ENCODE results near the gene PSKH1.

PSKH1 gene

GRCh38 chr16:67917140-67917851 lies 24.2 kb downstream of the PSKH1 start:
- no peaks in the 10 kb centered on the region for H3K9me2 ChIP-seq (replicated peaks; ENCODE audit: control insufficient read depth, low read length)
- H3F3A ChIP-seq (ENCODE audit: control insufficient read depth, insufficient read depth): no peaks in the 10 kb centered on the region
- 0 out of 2 replicates have a peak, but pooled peaks cover 2% of the 10 kb centered on the region for H4K20me1 ChIP-seq (ENCODE audit: control insufficient read depth, insufficient read depth, low read depth, low read length)
- TF ChIP-seq EZH2phosphoT487 (IDR thresholded peaks at IDR 0.05; ENCODE audit: borderline replicate concordance, low read length) (no peak), CTCF (IDR thresholded peaks at IDR 0.05; ENCODE audit: low read depth, low read length, poor library complexity, severe bottlenecking) (no peak)
- H3K4me2 ChIP-seq (ENCODE audit: low read length): no peak overlapping the region
- H3K27ac ChIP-seq (ENCODE audit: low read depth, low read length): no peak overlapping the region
- H3K79me2 ChIP-seq (ENCODE audit: control insufficient read depth, low read length): no peaks in the 10 kb centered on the region
- H3K9me3 ChIP-seq (ENCODE audit: control insufficient read depth, insufficient read depth, low read length): no peaks in the 10 kb centered on the region
- H3K4me3 ChIP-seq (ENCODE audit: low read length): no peak overlapping the region
- no peaks in the 10 kb centered on the region for H3K36me3 ChIP-seq (ENCODE audit: control insufficient read depth, low read length)
- H3K27me3 ChIP-seq (ENCODE audit: control insufficient read depth, low read length): no peaks in the 10 kb centered on the region
- no peaks in the 10 kb centered on the region for H3K4me1 ChIP-seq (ENCODE audit: control insufficient read depth, low read length)

DNA sequence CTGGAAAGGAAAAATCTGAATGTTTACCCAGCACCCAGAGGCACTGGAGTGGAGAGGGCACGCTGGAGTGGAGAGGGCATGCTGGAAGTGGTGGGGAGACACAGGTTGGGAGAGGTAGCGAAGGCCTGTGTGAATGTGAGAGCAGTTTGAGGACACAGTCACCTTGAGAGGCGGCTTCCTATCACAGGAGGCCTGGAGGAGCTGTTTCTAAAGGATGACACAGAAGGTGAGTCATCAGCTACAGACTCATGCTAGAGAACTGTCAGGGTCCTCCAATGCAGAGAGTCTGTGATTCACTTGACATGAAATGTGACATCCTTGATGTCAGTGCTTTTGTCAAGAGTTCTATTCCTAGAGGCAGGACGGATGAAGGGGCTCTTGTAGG lies 24.8 kb downstream of the PSKH1 start:
- no peaks in the 10 kb centered on the region for H3K79me2 ChIP-seq (ENCODE audit: control insufficient read depth, low read length)
- no peak for TF ChIP-seq EZH2phosphoT487 (IDR thresholded peaks at IDR 0.05; ENCODE audit: borderline replicate concordance, low read length)
- TF ChIP-seq CTCF (IDR thresholded peaks at IDR 0.05; ENCODE audit: low read depth, low read length, poor library complexity, severe bottlenecking): no peak
- H4K20me1 ChIP-seq (ENCODE audit: control insufficient read depth, insufficient read depth, low read depth, low read length): 0 out of 2 replicates have a peak, but pooled peaks cover 2% of the 10 kb centered on the region
- H3K27me3 ChIP-seq (ENCODE audit: control insufficient read depth, low read length): no peaks in the 10 kb centered on the region
- no peaks in the 10 kb centered on the region for H3K4me1 ChIP-seq (ENCODE audit: control insufficient read depth, low read length)
- H3K4me3 ChIP-seq (ENCODE audit: low read length): no peak overlapping the region
- no peaks in the 10 kb centered on the region for H3K9me2 ChIP-seq (replicated peaks; ENCODE audit: control insufficient read depth, low read length)
- H3F3A ChIP-seq (ENCODE audit: control insufficient read depth, insufficient read depth): no peaks in the 10 kb centered on the region
- no peak overlapping the region for H3K4me2 ChIP-seq (ENCODE audit: low read length)
- H3K27ac ChIP-seq (ENCODE audit: low read depth, low read length): no peak overlapping the region
- no peaks in the 10 kb centered on the region for H3K36me3 ChIP-seq (ENCODE audit: control insufficient read depth, low read length)
- H3K9me3 ChIP-seq (ENCODE audit: control insufficient read depth, insufficient read depth, low read length): no peaks in the 10 kb centered on the region

DNA sequence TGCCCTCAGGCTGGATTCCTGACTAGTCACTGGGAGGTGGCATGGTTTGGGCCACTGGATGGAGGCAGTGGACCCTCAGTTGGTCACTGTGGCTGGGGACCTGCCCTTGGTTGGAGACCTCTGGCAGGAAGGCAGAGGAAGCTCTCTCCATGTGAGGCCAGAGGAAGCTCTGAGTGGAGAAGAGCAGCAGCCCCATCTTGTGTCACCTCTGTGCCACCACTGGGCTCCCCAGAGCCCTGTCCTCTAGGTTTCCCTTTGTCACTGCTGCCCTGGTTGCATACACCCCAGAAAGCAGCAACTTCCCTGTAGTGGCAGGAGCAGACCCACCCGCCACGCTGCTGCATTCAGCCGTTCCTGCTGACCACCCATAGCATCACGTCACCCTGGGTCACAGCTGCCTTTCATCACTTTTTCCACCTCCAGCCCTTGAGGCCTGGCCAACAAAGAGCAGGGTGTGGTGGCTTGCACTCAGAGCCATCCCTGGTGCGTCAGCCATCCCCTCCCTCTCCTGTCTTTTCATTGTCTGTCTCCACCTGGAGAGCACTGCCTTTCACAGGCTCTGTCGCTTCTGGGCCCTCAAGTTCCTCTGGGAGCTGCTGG lies 26.7 kb downstream of the PSKH1 start:
- Histone ChIP-seq H3K4me2 (ENCODE audit: low read length) (no peak overlapping the region), H3K27ac (ENCODE audit: low read depth, low read length) (no peak overlapping the region), H3K4me1 (ENCODE audit: control insufficient read depth, low read length) (no peaks in the 10 kb centered on the region), H3F3A (ENCODE audit: control insufficient read depth, insufficient read depth) (no peaks in the 10 kb centered on the region), H3K9me3 (ENCODE audit: control insufficient read depth, insufficient read depth, low read length) (no peaks in the 10 kb centered on the region), H3K27me3 (ENCODE audit: control insufficient read depth, low read length) (no peaks in the 10 kb centered on the region), H3K9me2 (replicated peaks; ENCODE audit: control insufficient read depth, low read length) (no peaks in the 10 kb centered on the region), H3K4me3 (ENCODE audit: low read length) (no peak overlapping the region), H4K20me1 (ENCODE audit: control insufficient read depth, insufficient read depth, low read depth, low read length) (0 out of 2 replicates have a peak, but pooled peaks cover 2% of the 10 kb centered on the region), H3K36me3 (ENCODE audit: control insufficient read depth, low read length) (no peaks in the 10 kb centered on the region), H3K79me2 (ENCODE audit: control insufficient read depth, low read length) (no peaks in the 10 kb centered on the region)
- TF ChIP-seq CTCF (IDR thresholded peaks at IDR 0.05; ENCODE audit: low read depth, low read length, poor library complexity, severe bottlenecking) (no peak), EZH2phosphoT487 (IDR thresholded peaks at IDR 0.05; ENCODE audit: borderline replicate concordance, low read length) (no peak)

Measured in DOHH2 (cell line).